Measurements from ENCODE around the gene NUPR1.
"Not testable (repeated sequence)": the region's sequence is repeated elsewhere in the genome, so short reads cannot be mapped to it uniquely, and the experiment has no call there.

The NUPR1 gene

DNA sequence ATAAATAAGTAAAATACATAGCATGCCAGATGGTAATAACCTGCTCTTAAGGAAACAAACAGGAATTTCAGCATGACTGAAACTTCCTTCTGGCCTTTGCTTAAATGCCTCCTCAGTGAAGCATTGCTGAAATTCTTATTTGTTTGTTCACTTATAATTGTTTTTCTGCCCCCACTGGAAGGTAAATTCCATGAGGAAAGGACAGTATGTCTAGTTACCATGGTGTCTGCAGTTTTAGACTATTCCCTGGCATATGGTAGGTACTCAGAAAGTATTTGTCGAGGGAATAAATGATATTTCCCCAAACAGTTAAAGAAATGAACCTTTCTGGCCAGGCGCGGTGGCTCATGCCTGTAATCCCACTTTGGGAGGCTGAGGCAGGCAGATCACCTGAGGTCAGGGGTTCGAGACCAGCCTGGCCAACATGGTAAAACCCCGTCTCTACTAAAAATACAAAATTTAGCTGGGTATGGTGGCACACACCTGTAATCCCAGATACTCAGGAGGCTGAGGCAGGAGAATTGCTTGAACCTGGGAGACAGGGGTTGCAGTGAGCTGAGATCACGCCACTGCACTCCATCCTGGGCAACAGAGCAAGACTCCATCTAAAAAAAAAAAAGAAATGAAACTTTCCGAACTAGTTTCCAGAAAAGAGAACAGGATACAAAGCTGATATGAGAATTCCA lies 11.5 kb downstream of the NUPR1 start:
- not testable (repeated sequence) for DNase-seq (ENCODE audit: low read depth in 2 of 2)

DNA sequence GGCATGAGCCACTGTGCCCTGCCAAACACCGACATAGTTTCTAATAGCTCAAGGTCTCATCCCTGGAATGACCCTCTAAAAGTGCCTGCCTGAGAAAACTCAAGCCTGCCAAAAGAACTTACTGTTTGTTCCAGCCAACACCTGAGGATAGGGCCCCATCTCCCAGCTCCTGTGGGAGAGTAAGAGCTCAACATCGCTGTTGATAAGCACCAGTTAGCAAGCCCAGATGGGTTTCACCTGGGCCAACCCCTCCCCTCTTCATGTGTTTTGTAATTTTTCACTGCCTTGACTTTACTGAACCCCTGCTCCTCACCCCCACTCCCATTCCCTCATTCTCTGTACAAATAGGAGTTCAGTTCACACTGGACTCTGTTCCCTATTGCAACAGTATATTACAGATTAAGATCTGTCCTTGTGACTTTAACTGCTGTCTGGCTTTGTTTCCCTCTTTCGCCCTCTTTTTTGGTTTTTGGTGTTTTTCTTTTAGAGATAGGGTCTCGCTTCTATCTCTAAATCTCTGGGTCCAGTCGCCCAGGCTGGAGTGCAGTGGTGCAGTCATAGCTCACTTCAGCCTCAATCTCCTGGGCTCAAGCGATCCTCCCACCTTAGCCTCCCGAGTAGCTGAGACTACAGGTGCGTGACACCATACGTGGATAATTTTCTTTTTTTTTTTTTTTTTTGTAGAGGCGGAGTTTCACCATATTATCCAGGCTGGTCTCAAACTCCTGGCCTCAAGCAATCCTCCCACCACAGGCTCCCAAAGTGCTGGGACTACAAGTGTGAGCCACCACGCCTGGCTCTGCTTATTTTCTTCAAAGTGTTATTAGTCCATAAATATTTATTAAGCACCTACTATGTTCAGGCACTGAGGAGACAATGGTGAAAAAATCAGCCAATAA lies 12.3 kb downstream of the NUPR1 start:
- no peak for DNase-seq (ENCODE audit: low read depth in 2 of 2)

DNA sequence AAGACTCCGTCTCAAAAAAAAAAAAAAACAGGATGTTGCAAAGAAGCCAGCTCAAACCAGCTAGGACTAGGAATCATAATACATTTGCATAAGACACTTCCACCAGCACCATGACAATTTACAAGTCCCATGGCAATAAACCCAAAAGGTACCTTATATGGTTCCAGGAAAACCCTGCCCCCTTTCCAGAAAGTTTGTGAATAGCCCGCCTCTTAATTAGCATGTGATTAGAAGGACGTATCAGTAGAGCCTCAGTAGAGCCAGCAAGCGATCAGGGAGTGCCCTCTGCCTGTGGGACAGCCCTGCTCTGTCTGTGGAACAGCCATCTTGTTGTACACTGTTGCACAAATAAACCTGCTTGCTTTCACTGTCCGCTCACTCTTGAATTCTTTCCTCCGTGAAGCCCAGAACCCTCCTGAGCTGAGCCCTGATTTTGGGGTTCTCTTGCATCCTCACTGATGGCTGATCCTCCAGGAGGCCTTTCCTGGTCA lies 14.0 kb downstream of the NUPR1 start:
- no peak for DNase-seq (ENCODE audit: low read depth in 2 of 2)

DNA sequence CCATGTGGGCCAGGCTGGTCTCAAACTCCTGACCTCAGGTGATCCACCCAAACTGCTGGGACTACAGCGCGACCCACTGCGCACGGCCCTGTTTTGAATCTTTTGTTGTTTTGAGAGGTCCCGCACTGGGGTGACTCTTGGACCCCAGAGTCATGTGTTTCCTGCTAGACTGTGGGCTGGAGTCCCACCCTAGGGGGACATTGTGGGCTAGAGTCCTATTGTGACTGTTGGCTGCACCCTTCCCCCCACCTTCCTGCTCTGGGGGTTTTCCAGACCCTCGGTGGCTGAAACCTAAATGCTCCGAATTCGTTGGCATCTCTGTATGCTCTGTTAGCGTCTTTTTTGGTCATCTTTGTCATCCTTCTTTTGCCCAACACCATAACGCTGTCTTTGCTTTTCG lies 16.0 kb downstream of the NUPR1 start:
- no peak for DNase-seq (ENCODE audit: low read depth in 2 of 2)

DNA sequence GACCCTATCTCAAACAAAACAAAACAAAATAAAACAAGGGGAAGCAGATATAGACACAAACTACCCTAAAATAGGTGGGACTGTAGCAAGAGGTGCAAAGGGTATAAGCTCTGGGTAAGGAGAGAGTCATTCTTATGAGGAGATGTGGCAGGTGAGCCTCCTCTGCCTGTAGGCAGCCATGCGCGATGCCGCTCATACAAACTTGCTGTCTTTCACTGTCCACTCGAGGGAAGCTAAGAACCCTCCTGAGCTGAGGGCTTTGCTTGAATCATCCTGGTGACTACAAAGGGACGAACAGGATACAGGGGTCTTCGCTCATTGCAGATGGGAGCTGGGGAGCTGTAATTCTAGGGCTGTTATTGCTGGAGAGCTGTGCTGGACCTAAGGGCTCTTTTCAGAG lies 17.3 kb downstream of the NUPR1 start:
- DNase-seq (ENCODE audit: low read depth in 2 of 2): no peak

DNA sequence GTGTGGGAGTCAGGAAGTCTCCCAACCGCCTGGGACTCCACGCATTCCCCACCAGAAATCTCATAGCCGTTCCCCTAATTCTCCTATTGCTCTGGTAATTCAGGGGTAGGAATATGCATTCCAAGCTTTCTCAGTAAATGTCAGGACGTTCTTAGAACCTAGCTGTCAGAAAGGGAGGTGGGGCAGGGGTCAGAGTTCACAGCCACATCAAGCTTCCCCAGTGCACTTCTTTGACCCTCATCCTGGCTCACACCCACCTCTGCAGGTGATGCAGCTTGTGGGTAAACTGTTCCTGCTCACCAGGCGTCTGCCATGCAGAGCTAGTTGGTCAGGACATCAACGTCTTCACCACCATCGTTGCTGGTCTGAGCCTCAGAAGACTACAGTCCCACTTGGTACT lies 18.1 kb downstream of the NUPR1 start:
- no peak for DNase-seq (ENCODE audit: low read depth in 2 of 2)

DNA sequence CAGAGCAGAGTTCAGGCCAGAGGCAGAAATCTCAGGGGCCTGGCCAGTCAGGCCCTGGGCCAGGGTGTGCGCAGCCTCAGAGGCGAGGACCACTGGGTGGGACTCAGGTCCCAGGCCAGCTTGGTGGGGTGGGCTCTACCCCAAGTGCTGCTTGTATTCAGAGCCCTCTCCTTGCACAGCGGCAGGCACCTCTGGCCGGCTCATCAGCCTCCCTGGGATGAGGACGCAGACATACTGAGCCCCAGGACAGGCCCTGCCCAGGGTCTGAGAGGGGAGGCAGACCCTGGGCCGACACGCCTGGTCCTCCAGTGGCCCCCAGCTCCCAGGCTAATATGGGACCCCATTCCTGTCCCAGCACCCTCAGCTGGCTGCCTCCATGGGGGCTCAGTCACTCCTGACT lies 24.5 kb downstream of the NUPR1 start:
- no peak for DNase-seq (ENCODE audit: low read depth in 2 of 2)

DNA sequence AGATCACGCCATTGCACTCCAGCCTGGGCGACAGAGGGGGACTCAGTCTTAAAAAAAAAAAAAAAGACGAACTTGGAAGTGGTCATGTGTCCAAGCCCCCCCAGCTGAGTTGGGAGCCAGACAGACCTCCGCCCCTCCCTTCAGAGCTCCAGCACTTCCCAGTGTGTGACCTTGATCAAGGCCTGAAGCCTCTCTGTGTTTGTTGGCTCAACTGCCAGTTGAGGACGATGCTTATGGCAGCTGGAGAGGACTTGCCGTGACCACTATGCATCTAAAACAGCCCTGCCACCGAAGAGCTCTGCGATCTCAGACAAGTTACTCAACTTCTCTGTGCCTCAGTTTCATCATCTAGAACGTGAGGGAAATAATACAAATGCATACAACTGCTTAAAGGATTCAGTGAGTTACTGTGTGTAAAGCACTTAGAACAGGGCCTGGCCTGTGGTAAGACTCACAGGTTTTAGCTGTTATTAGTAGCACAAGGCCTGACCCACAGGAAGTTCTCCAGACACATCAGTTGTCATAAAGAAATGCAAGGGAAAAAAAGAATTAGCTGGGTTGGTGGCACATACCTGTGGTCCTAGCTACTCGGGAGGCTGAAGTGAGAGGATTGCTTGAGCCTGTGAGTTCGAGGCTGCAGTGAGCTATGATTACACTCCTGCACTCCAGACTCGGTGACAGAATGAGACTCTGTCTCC lies 25.1 kb downstream of the NUPR1 start:
- DNase-seq (ENCODE audit: low read depth in 2 of 2): no peak

DNA sequence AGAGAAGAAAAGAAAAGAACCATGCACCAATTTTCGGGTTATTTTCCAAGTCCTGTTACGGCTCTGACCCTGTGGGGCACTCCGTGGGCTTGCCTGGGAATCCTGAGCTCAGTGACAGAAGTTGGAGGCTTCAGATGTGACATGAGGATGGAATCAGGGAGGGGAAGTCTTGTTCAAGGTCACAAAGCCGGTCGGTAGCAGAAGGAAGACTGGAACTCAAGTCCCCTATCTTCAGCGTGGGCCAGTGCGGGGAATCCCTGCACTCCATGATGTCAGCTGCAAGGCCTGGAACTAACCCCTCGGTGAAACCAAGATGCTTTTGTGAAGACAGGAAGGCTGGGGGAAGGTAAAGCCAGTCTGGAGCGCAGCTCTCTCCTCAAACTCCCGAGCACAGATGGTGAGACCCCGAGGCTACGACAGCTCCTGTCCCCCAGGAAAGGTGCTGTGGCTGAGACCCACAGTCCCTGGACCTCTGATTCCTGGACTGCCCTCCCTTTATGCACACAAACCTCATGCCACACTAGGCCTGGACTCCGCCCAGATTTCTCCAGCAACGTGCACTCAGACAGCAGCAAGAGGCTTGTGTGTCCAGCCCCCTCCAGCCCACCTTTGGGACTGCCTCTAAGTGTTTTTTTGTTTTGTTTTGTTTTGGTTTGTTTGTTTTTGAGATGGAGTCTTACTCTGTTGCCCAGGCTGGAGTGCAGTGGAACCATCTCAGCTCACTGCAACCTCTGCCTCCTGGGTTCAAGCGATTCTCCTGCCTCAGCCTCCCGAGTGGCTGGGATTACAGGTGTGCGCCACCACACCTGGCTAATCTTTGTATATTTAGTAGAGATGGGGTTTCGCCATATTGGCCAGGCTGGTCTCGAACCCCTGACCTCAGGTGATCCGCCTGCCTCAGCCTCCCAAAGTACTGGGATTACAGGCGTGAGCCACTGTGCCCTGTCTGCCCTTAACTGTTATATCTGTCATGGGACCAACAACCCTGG lies 26.7 kb downstream of the NUPR1 start:
- no peak for DNase-seq (ENCODE audit: low read depth in 2 of 2)

DNA sequence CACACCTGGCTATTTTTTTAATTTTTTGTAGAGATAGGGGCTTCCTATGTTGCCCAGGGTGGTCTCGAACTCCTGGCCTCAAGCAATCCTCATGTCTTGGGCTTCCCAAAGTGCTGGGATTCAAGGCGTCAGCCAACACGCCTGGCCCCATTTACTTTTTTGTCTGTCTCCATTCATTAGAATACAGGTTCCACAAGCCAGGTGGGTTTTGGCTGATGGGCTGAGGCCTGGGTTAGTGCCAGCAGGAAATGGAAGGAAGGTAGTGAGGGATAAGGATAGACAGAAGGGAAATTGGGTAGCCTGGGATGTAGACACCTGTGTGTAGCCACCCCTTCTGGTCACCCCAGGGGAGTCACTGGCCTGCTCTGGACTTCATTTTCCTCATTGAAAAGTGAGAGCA lies 27.7 kb downstream of the NUPR1 start:
- DNase-seq (ENCODE audit: low read depth in 2 of 2): no peak

DNA sequence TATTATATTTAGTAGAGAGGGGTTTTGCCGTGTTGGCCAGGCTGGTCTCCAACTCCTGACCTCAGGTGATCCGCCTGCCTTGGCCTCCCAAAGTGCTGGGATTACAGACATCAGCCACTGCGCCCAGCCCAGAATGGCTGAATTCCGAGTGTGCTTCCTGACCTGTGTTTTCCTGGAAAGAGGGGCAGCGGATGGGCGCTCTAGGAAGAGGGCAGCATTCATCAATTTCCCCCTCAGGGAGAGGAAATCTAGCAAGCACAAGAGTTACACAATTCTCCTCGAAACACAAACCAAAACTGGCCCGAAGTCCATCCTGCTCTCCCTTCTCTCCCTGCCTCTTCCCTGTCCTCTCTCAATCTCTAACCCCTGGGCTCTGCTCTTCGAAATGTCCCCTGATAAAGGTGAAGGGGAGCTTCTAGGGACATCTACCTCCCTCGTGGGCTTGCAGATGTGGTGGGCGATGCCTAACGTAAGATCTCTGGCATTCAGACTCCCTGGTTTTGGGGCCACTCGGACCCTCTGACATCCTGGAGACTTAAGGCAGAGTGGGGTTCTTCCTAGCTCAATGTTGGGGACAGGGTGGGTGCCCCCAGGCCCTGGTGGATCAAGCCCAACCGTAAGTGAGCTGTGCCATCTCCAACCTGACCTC lies 33.2 kb downstream of the NUPR1 start:
- DNase-seq (ENCODE audit: low read depth in 2 of 2): no peak

DNA sequence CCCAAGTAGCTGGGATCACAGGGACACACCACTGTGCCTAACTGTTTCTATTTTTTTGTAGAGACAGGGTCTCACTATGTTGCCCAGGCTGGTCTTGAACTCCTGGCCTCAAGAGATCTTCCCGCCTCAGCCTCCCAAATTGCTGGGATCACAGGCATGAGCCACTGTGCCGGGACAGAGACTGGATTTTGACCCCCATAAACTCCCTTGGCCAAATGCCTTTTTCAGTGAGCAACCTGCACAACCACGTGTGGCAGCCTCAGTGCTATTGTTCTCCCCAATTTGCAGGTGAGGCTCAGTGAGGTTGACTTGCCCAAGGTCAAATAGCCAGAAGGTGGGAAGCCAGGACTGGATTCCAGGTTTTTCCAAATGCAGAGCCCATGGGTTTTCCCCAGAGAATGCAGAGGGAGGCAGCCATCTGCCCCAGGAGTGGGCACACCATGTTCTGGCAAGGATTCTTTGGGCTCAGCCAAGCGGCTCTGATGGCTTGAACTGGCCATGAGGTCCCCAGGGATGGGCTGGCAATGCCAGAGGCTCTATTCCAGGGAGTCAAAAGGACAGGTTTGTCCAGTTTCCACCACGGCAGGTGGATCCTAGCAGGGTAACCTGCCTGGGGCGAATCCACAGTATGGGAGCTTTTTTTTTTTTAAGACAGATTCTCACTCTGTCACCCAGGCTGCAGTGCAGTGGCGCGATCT lies 33.9 kb downstream of the NUPR1 start:
- no peak for DNase-seq (ENCODE audit: low read depth in 2 of 2)

DNA sequence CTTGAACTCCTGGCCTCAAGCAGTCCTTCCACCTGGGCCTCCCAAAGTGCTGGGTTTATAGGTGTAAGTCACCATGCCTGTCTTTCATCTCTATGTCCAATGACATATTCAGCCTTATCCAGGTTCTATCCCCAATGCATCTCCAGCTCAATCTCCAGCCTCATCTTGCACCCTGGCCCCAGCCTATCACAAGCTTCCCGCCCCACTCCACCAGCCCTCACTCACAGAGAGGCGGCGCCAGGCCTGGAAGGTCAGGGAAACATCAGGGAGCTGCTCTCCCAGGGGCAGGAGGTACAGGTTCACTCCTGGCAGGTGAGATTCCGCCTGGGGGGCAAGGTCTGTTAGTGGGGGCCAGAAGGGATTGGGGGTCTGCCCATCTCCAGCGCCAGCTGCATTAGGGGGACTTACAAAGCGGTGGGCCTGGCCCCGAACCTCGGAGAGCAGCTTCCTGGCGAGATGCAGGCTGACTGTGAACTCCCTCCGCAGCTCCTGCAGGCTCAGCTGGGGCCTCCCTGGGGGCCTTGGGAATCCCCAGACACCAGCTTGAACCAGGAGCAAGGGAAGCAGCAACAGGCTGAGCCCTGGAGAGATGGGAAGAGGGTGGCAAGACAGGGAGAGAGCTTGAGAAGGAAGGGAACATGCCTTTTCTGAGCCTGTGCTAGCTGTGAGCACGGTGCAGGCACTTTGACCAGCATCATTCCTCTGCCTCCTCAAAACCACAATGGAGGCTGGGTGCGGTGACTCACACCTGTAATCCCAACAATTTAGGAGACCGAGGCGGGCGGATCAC lies 35.1 kb downstream of the NUPR1 start:
- no peak for DNase-seq (ENCODE audit: low read depth in 2 of 2)

DNA sequence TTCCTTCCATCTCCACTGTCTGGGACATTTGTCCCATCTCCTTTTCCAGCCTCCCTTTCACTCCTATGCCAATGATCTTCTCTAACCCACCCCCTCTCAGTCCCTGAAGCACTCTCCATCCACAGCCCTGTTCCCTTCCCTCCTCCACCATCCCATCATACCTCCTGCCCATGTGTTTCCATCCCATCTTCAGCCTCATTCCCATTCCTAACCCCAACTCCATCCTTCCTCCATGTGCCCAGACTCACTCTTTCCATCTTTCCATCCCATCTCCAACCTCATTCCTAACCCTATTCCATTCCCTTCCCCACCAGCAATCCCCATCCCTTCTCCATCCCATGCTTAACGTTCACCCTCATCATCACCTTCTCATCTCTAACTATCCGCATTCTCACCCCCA lies 36.5 kb downstream of the NUPR1 start:
- no peak for DNase-seq (ENCODE audit: low read depth in 2 of 2)

DNA sequence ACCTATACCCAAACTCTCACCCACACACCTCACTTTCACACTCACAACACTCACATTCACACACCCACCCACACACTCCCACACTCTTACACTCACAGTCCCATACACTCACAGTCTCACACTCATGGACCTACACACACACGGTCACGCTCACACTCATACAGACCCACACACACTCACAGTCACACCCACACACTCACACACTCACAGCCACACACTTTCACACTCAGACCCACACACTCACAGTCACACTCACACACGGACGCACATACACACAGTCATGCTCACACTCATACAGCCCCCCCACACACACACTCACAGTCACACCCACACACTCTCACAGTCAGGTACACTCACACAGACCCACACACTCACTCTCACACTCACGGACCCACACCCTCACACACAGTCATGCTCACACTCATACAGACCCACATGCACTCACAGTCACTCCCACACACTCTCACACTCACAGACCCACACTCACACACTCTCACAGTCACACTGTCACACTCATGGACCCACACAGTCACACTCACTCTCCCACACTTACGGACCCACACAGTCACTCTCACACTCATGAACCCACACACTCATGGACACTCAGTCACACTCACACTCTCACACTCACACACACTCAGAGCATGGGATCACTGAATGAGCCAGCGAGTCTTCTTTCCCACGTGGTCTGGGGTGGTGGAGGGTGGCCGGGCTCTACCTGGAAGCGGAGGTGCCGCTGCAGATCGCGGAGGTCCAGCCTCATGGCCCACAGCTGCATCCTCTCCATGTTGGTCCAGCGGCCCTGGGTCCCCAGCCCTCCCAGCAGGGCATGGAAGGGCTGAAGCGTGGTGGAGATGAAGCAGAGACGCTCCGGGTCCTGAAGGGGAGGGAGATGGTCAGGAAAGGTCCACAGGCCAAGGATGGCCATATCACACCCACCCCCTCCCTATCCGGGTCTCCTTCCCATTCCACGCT lies 37.2 kb downstream of the NUPR1 start:
- no peak for DNase-seq (ENCODE audit: low read depth in 2 of 2)

DNA sequence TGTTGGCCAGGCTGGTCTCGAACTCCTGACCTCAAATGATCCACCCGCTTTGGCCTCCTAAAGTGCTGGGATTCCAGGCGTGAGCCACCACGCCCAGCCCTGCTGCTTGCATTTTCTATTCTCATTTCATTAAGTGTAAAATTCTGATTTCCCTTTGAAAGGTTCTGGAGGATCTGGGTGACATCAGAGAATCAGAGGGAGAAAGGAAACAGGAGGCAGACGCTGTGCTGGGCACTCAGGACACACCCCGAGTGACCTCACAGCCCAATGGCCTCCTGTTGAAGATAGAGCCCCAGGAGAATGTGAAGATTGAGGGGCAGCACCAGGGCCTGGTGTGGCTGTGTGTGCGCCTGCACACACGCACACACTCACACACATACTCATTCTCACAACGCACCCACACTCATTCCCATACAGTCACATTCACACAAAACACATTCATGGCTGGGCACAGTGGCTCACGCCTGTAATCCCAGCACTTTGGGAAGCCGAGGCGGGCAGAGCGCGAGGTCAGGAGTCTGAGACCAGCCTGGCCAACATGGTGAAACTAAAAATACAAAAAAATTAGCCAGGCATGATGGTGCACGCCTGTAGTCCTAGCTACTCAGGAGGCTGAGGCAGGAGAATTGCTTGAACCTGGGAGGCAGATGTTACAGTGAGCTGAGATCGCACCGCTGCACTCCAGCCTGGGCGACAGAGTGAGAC lies 38.1 kb downstream of the NUPR1 start:
- DNase-seq (ENCODE audit: low read depth in 2 of 2): not testable (repeated sequence)

DNA sequence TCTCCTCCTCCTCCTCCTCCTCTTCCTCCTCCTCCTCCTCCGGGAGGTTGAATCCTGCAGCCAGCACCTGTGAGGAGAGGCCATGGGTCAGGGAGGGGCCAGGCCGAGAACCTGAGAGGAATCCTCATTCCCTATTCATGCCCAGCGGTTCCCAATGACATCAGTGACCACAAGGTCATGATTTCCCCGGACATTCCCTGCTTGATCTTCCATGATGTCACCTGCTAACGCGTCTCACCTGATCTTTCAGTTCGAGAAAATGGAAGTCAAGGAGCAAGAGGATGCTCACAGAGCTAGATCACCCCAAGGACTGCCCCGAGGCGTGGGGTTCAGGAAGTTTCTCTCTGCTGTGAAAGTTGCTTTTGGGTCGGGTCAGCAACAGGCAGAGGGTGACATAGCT lies 38.9 kb downstream of the NUPR1 start:
- DNase-seq (ENCODE audit: low read depth in 2 of 2): no peak
